NT2/D1 (cell line): ENCODE measurements around the gene SDK1.

Experiments
- SUZ12 ChIP-seq: IDR thresholded peaks from 2 replicates; pipeline ENCODE4 v1.6.1; 2011; ENCODE audit not compliant: insufficient read length, insufficient read depth; ENCODE audit errors: extremely low read depth
- YY1 ChIP-seq: IDR thresholded peaks from 2 replicates; pipeline ENCODE4 v1.6.1; 2011; ENCODE audit not compliant: insufficient read length, insufficient read depth
- ZNF274 ChIP-seq: IDR thresholded peaks from 2 replicates; pipeline ENCODE4 v1.6.1; 2011; ENCODE audit warnings: mild to moderate bottlenecking, low read depth, low read length

DNA sequence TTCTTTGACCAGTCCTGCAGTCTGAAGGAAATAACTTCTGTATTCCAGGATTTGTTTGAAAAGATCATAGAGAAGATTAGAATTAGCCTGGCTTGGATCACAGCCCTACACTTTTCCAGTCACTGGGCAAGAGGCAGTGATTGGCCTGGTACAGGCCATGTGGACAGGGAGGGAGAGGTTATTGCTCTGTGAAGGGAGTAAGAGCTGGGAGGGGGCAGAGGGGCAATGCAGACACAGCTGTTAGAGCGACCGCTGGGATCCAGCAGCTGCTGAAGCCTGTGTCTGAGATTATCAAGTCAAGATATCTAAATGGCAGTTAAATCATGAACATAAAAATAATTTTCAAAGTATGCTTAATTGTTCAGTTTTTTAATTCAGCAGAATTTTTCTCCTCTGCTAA is 257.3 kb downstream of the SDK1 start:
- TF ChIP-seq SUZ12 (no peak), ZNF274 (no peak), YY1 (no peak)
